ENCODE data around the gene SLC27A1. TPM values are rescaled to one million over a fixed set of nuclear protein-coding genes. Genes with fewer than 3 reads are reported as not detected.

The SLC27A1 gene
- total and polyA plus RNA-seq, 4 experiments from 2014 or later, result 5.2 to 10.1 (median 7.9) TPM

DNA sequence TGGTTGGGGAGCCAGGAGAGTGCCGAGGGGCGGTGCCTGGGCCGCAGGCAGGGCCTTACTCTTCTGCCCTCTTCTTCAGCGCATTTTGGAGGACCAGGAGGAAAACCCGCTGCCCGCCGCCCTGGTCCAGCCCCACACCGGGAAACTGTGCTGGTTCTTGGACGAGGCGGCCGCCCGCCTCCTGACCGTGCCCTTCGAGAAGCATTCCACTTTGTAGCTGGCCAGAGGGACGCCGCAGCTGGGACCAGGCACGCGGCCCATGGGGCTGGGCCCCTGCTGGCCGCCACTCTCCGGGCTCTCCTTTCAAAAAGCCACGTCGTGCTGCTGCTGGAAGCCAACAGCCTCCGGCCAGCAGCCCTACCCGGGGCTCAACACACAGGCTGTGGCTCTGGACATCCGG is 50.5 kb downstream of the SLC27A1 start:
- H3K9me3 Mint-ChIP-seq, result peaks cover 0 to 6% (median 2%) of the 10 kb centered on the region in 8 donors
- POLR2A ChIA-PET (ENCODE audit: partially characterized antibody), result interaction anchor here (2.3 to 6.3 kb wide), 2 partner anchors 8 to 10 kb away, joined by 11 to 69 read pairs; partner anchors contain the start of gene PGLS

DNA sequence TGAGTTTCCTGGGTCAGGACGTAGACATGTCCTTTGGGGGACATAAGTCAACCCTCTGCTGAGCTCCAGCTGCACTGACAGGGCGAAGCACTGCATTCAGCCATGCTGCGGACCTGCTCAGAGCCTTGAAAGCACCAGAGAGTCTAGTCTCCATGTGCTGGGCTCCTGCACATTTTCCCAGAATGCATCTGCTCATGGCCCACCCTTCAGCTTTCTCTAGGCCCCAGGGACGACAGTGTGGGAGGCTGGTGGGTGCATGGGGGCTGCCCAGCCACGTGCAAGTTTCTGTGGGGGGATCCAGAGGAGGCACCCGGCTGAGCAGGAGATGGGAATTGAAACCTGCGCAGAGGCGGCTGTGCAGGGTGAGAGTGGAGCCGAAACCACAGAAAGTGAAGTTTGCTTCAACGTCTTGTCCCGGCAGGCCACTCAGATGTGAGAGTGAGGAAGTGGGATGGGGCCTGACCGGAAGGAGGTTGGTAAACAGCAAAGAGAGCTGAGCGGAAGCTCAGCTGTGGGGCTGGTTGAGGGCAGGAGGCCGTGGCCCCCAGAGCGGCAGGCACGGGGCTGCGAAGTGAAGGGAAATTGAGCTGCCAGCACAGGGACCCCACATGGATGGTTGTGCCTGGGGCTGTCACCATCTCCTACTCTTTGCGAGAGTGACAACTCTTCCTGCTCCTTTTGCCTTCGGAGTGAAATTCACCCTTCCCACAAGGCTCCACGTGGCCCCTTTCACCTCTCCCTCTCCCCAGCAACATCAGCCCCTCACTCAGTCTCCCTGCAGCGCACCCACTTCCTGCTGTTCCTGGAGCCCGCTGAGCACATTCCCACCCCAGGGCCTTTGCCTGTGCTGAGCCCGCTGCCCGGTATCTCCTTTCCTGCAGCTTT is 52.9 kb downstream of the SLC27A1 start:
- Histone ChIP-seq H3K4me1 (ENCODE audit: insufficient read depth, low read length) (peaks cover 26% of the 10 kb centered on the region), H3K9me3 (ENCODE audit: control insufficient read depth in 1 of 2, low read length in 2 of 2) (no peaks in the 10 kb centered on the region), H3K27me3 (ENCODE audit: insufficient read depth, low read length) (no peaks in the 10 kb centered on the region), H3K27ac (ENCODE audit: low read depth, low read length) (peak overlapping the region; percentile 46), H3K4me3 (ENCODE audit: low read length in 2 of 2) (peak overlapping the region in 1 of 2 donors; percentile 20), H3K36me3 (ENCODE audit: insufficient read depth, low read length) (no peaks in the 10 kb centered on the region)
- Mint-ChIP-seq H3K4me1 (peaks cover 13 to 29% (median 17%) of the 10 kb centered on the region in 4 donors), H3K9me3 (peaks cover 0 to 3% (median 0%) of the 10 kb centered on the region in 8 donors), H3K27ac (peak overlapping the region; percentile 76 to 92 (median 89)), H3K36me3 (peaks cover 0 to 1% of the 10 kb centered on the region in 2 donors), H3K27me3 (no peaks in the 10 kb centered on the region), H3K4me3 (peak overlapping the region; percentile 72 to 90 (median 79))
- intact Hi-C loops (cut with micrococcal nuclease), result no loop called here
- DNase-seq, result peak in 3 of 5 donors; percentile 26 to 40 (median 37)
- ChIA-PET POLR2A (ENCODE audit: partially characterized antibody) (interaction anchor here (0.5 to 6.3 kb wide), 13 partner anchors 10 to 447 kb away, joined by 3 to 69 read pairs (median 4); partner anchors contain the start of genes DDA1, MVB12A and PGLS), CTCF (ENCODE audit: partially characterized antibody) (interaction anchor here (0.6 to 1.7 kb wide), 6 partner anchors 11 to 50 kb away, joined by 4 to 6 read pairs (median 6); partner anchors contain the start of gene PGLS)

More for the DNA sequence above, 50.5 kb downstream of the SLC27A1 start:
- Mint-ChIP-seq H3K4me3 (no peak overlapping the region), H3K4me1 (peaks cover 13 to 29% (median 17%) of the 10 kb centered on the region in 4 donors), H3K27me3 (no peaks in the 10 kb centered on the region), H3K27ac (no peak overlapping the region), H3K36me3 (peaks cover 7 to 12% of the 10 kb centered on the region in 2 donors)
- H3K4me3 ChIP-seq (ENCODE audit: low read length in 2 of 2), result no peak overlapping the region
- CTCF ChIA-PET (ENCODE audit: partially characterized antibody), result no interaction called here
- no peak overlapping the region for H3K27ac ChIP-seq (ENCODE audit: low read depth, low read length)
- H3K9me3 ChIP-seq (ENCODE audit: control insufficient read depth in 1 of 2, low read length in 2 of 2), result peaks cover 0 to 6% of the 10 kb centered on the region in 2 donors
- H3K4me1 ChIP-seq (ENCODE audit: insufficient read depth, low read length), result peaks cover 19% of the 10 kb centered on the region
- intact Hi-C loops (cut with micrococcal nuclease), result no loop called here
- peaks cover 8% of the 10 kb centered on the region for H3K36me3 ChIP-seq (ENCODE audit: insufficient read depth, low read length)
- no peak for DNase-seq
- no peaks in the 10 kb centered on the region for H3K27me3 ChIP-seq (ENCODE audit: insufficient read depth, low read length)

DNA sequence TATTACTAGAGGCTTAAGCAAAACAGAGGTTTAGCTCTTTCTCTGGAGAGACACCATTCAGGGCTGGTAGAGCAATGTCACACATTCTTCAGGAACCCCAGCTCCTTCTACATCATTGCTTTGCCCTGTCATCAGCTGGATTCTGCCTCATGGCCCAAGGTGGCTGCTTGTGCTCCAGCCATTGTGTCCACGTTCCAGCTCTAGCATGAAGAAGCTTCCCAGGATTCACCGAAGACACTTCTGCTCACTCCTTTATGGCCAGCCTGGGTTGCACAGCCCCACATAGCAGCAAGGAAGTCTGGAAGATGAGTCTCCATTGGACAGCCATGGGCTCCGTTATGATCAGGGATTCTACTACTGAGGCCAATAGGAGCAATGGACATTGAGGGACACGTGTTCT is 54.3 kb downstream of the SLC27A1 start:
- no peaks in the 10 kb centered on the region for H3K36me3 ChIP-seq (ENCODE audit: insufficient read depth, low read length)
- H3K9me3 ChIP-seq (ENCODE audit: control insufficient read depth in 1 of 2, low read length in 2 of 2), result no peaks in the 10 kb centered on the region
- H3K4me3 ChIP-seq (ENCODE audit: low read length in 2 of 2), result no peak overlapping the region
- Mint-ChIP-seq H3K27ac (peak overlapping the region in 2 of 7 donors; percentile 10 to 12), H3K4me3 (peak overlapping the region in 2 of 8 donors; percentile 7 to 44), H3K9me3 (peaks cover 0 to 4% (median 0%) of the 10 kb centered on the region in 8 donors), H3K27me3 (no peaks in the 10 kb centered on the region), H3K36me3 (peaks cover 0 to 1% of the 10 kb centered on the region in 2 donors), H3K4me1 (peaks cover 13 to 29% (median 18%) of the 10 kb centered on the region in 4 donors)
- POLR2A ChIA-PET (ENCODE audit: partially characterized antibody), result interaction anchor here (1.4 to 6.3 kb wide), 4 partner anchors 12 to 49 kb away, joined by 4 to 69 read pairs (median 16); partner anchors contain the start of gene PGLS
- no peak overlapping the region for H3K27ac ChIP-seq (ENCODE audit: low read depth, low read length)
- peaks cover 26% of the 10 kb centered on the region for H3K4me1 ChIP-seq (ENCODE audit: insufficient read depth, low read length)
- no peak for DNase-seq
- intact Hi-C loops (cut with micrococcal nuclease), result no loop called here
- H3K27me3 ChIP-seq (ENCODE audit: insufficient read depth, low read length), result no peaks in the 10 kb centered on the region
- CTCF ChIA-PET (ENCODE audit: partially characterized antibody), result interaction anchor here (1.2 to 1.6 kb wide), 2 partner anchors 12 to 27 kb away, joined by 3 to 5 read pairs; no protein-coding TSS in a partner anchor

DNA sequence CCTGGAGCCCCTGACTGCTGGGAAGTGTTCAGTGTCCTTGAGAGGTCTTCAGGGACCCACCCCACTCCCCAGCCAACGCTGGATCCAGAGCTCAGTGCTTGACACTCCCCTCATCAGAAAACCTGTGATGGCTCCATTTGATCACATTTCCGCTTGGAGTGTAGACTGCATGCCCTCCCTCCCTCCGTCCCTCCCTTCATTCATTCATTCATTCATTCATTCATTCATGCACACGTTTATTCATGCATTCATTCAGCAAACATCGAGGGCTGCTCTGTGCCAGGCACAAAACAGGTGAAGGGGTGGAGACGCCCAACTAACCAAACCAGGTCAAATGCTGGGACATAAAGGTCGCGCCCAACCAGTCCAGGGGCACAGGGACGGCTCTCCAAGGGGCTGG is 54.8 kb downstream of the SLC27A1 start:
- Mint-ChIP-seq H3K36me3 (no peaks in the 10 kb centered on the region), H3K27ac (no peak overlapping the region), H3K27me3 (no peaks in the 10 kb centered on the region), H3K4me1 (peaks cover 13 to 29% (median 18%) of the 10 kb centered on the region in 4 donors), H3K4me3 (no peak overlapping the region), H3K9me3 (peaks cover 0 to 4% (median 0%) of the 10 kb centered on the region in 8 donors)
- H3K4me3 ChIP-seq (ENCODE audit: low read length in 2 of 2), result no peak overlapping the region
- intact Hi-C loops (cut with micrococcal nuclease), result no loop called here
- no peaks in the 10 kb centered on the region for H3K36me3 ChIP-seq (ENCODE audit: insufficient read depth, low read length)
- CTCF ChIA-PET (ENCODE audit: partially characterized antibody), result interaction anchor here (1.1 to 1.2 kb wide), 2 partner anchors 12 to 29 kb away, joined by 3 read pairs; no protein-coding TSS in a partner anchor
- POLR2A ChIA-PET (ENCODE audit: partially characterized antibody), result interaction anchor here (2.4 to 6.3 kb wide), 3 partner anchors 12 to 29 kb away, joined by 5 to 69 read pairs (median 27); partner anchors contain the start of gene PGLS
- H3K4me1 ChIP-seq (ENCODE audit: insufficient read depth, low read length), result peaks cover 26% of the 10 kb centered on the region
- no peaks in the 10 kb centered on the region for H3K27me3 ChIP-seq (ENCODE audit: insufficient read depth, low read length)
- H3K9me3 ChIP-seq (ENCODE audit: control insufficient read depth in 1 of 2, low read length in 2 of 2), result no peaks in the 10 kb centered on the region
- no peak overlapping the region for H3K27ac ChIP-seq (ENCODE audit: low read depth, low read length)
- DNase-seq, result no peak

DNA sequence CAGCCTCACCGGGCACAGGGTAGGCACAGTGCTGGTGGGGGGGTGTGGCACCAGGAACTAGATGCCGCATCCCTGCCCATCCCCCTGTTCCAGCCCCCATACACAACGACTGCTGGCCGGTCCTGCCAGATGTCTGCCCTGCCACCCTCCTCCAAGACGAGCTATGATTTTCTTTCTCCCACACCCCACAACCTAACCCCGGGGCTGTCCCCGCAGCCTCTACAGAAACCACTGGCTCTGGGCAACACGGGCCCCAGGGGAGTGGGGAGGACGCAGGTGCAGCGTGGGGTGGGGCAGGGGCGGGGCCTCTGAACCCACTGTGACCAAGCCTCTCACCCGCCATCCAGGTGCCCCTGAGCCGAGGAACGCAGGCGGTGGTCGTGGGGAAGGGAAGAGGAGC is 56.6 kb downstream of the SLC27A1 start:
- Mint-ChIP-seq H3K36me3 (no peaks in the 10 kb centered on the region), H3K4me3 (no peak overlapping the region), H3K27me3 (no peaks in the 10 kb centered on the region), H3K27ac (no peak overlapping the region), H3K9me3 (peaks cover 0 to 4% (median 0%) of the 10 kb centered on the region in 8 donors), H3K4me1 (peaks cover 13 to 29% (median 18%) of the 10 kb centered on the region in 4 donors)
- DNase-seq, result no peak
- H3K27ac ChIP-seq (ENCODE audit: low read depth, low read length), result no peak overlapping the region
- H3K36me3 ChIP-seq (ENCODE audit: insufficient read depth, low read length), result no peaks in the 10 kb centered on the region
- H3K9me3 ChIP-seq (ENCODE audit: control insufficient read depth in 1 of 2, low read length in 2 of 2), result no peaks in the 10 kb centered on the region
- ChIA-PET POLR2A (ENCODE audit: partially characterized antibody) (interaction anchor here (6.3 kb wide), 1 partner anchor 14 kb away, joined by 69 read pairs; the partner anchor contains the start of gene PGLS), CTCF (ENCODE audit: partially characterized antibody) (no interaction called here)
- no peaks in the 10 kb centered on the region for H3K27me3 ChIP-seq (ENCODE audit: insufficient read depth, low read length)
- H3K4me3 ChIP-seq (ENCODE audit: low read length in 2 of 2), result no peak overlapping the region
- intact Hi-C loops (cut with micrococcal nuclease), result no loop called here
- H3K4me1 ChIP-seq (ENCODE audit: insufficient read depth, low read length), result peaks cover 26% of the 10 kb centered on the region

DNA sequence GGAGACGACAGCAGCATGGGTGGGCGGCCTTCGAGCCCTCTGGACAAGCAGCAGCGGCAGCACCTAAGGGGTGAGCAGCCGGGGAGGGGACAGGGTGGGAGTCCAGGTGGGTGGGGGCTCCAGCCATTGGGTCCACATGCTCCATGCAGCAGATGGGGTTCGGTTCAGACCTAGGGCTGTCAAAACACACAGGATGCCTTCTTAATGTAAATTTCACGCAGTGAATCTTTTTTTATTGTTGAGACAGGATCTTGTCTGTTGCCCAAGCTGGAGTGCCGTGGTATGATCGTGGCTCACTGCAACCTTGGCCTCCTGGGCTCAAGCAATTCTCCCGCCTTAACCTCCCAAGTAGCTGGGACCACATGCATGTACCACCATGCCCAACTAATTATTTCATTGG is 57.0 kb downstream of the SLC27A1 start:
- H3K4me1 ChIP-seq (ENCODE audit: insufficient read depth, low read length), result peaks cover 25% of the 10 kb centered on the region
- Mint-ChIP-seq H3K27ac (no peak overlapping the region), H3K9me3 (peaks cover 0 to 4% (median 0%) of the 10 kb centered on the region in 8 donors), H3K36me3 (no peaks in the 10 kb centered on the region), H3K4me1 (peaks cover 13 to 28% (median 18%) of the 10 kb centered on the region in 4 donors), H3K4me3 (no peak overlapping the region), H3K27me3 (no peaks in the 10 kb centered on the region)
- no peak overlapping the region for H3K4me3 ChIP-seq (ENCODE audit: low read length in 2 of 2)
- H3K9me3 ChIP-seq (ENCODE audit: control insufficient read depth in 1 of 2, low read length in 2 of 2), result no peaks in the 10 kb centered on the region
- no peak overlapping the region for H3K27ac ChIP-seq (ENCODE audit: low read depth, low read length)
- CTCF ChIA-PET (ENCODE audit: partially characterized antibody), result no interaction called here
- POLR2A ChIA-PET (ENCODE audit: partially characterized antibody), result interaction anchor here (6.3 kb wide), 1 partner anchor 14 kb away, joined by 69 read pairs; the partner anchor contains the start of gene PGLS
- intact Hi-C loops (cut with micrococcal nuclease), result no loop called here
- H3K27me3 ChIP-seq (ENCODE audit: insufficient read depth, low read length), result no peaks in the 10 kb centered on the region
- DNase-seq, result no peak
- H3K36me3 ChIP-seq (ENCODE audit: insufficient read depth, low read length), result no peaks in the 10 kb centered on the region

DNA sequence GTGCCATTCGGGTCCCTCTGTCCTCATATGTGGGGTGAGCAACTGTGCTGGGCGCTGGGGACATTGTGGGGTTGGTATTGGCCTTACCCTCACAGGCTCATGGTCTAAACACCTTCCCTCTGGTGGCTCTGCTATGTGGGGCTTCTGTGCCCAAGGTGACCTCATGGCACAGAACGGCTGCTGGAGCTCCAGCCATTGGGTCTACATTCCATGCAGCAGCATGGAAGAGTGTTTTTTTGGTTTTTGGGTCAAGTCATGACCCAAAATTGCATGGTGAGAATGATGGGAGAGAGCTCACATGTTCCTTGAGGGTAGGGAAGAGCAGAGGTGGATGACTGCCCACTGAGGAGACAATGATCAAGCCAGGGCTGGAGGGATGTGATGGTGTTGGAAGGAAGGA is 58.3 kb downstream of the SLC27A1 start:
- H3K9me3 Mint-ChIP-seq, result peaks cover 0 to 4% (median 0%) of the 10 kb centered on the region in 8 donors
- DNase-seq, result no peak
- Histone ChIP-seq H3K4me3 (ENCODE audit: low read length in 2 of 2) (no peak overlapping the region), H3K9me3 (ENCODE audit: control insufficient read depth in 1 of 2, low read length in 2 of 2) (no peaks in the 10 kb centered on the region), H3K27ac (ENCODE audit: low read depth, low read length) (no peak overlapping the region), H3K27me3 (ENCODE audit: insufficient read depth, low read length) (no peaks in the 10 kb centered on the region), H3K4me1 (ENCODE audit: insufficient read depth, low read length) (peaks cover 12% of the 10 kb centered on the region), H3K36me3 (ENCODE audit: insufficient read depth, low read length) (no peaks in the 10 kb centered on the region)
- peak overlapping the region in 1 of 7 donors; percentile 35 for H3K27ac Mint-ChIP-seq
- no peaks in the 10 kb centered on the region for H3K27me3 Mint-ChIP-seq
- CTCF ChIA-PET (ENCODE audit: partially characterized antibody), result interaction anchor here (1.5 kb wide), 1 partner anchor 17 kb away, joined by 3 read pairs; the partner anchor contains the start of gene PGLS
- peaks cover 5 to 15% (median 7%) of the 10 kb centered on the region in 4 donors for H3K4me1 Mint-ChIP-seq
- intact Hi-C loops (cut with micrococcal nuclease), result no loop called here
- no peaks in the 10 kb centered on the region for H3K36me3 Mint-ChIP-seq
- H3K4me3 Mint-ChIP-seq, result no peak overlapping the region
- POLR2A ChIA-PET (ENCODE audit: partially characterized antibody), result no interaction called here
